ENCODE results near the gene SYT5.
"Not testable (repeated sequence)": the region's sequence is repeated elsewhere in the genome, so short reads cannot be mapped to it uniquely, and the experiment has no call there.

SYT5 gene

DNA sequence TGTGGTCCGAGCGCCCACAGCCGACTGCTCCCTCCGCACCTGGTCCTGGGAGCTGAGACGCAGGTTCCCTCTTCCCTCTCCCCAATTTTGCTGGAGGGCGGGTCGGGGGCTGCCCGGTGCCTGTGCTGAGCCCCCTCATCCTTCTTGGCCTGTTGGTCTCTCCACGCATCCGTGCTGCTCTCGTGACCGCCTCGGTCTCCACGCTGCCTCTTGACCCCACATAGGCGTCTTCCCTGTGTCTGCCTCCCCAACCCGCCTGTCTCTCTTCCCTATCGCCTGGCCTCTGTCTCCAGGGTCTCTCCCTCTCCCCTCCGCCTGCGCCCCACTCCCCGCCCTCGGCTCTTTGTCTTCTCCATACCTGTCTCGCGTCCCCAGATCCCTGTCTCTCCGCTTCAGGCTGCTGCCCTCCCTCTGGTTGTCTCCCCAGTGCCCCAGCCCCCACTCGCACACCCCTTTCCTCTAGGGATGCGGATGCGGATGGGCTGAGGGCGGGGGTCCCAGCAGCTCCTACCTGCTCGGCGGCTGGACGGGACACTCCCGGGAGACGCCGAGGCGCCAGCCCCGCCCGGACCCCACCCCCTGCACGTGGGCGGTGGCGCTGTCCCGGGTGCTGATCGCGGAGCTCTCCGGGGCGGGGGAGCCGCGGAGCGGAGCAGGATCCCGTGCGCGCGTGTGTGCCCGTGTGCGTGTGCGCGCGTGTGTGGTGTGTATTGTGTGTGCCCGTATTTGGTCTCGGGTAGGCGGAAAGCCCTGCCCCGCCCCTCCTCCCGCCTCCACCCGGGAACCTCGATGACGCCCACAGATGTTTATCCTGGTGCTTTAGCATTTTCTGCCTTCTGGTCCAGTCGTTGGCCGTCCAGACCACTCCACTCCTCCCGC is at the start of gene SYT5:
TSS of gene SYT5 (minus strand) at position 684 of the 879 bp plus-strand sequence. CDS start 1,248 bp downstream, outside the sequence.
- H3K4me3 ChIP-seq (ENCODE audit: low read depth, low read length), result peak within 1 kb of the TSS; percentile 60

- no peak overlapping the region for H3K4me3 ChIP-seq (ENCODE audit: low read depth, low read length)
Observed at GRCh38 chr19:55229789-55230182, 49.7 kb upstream of the SYT5 start.

- H3K4me3 ChIP-seq (ENCODE audit: low read depth, low read length), result no peak overlapping the region
Observed at GRCh38 chr19:55229145-55229788, 49.2 kb upstream of the SYT5 start.

DNA sequence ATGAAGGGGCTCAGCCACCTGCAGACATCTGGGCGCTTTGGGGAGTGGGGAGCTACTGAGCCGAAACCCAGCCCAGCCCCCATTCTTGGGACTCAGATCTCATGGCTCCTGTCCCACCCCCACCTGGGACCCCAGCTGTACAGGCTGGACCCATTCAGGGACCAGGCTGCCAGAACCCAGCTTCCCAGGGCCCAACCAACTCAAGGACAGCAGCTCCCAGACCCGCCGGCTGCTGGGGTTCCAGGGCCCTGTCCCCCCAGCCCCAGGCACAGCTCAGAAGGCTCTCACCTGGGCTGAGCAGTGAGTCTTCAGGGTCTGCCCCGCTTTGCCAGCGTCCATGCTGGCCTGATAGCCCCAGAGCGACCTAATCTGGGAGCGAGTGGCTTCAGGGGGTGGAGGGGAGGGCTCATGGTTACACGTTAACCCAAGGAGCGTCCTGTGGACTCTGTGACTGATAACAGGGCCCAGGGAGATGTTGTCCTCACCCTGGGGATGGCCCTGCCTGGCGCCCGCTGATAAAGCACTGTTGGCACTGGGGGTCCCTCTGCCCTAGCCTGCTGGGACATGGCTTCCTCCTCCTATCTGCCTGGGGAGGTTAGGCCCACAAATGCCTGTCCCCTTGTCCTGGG is 48.4 kb upstream of the SYT5 start, which contains the start of gene TMEM86B:
TSS of gene TMEM86B (minus strand) at position 361 of the 629 bp plus-strand sequence. CDS start at position 339, 22 bp downstream.
- no peak within 1 kb of the TSS for H3K4me3 ChIP-seq (ENCODE audit: low read depth, low read length)

DNA sequence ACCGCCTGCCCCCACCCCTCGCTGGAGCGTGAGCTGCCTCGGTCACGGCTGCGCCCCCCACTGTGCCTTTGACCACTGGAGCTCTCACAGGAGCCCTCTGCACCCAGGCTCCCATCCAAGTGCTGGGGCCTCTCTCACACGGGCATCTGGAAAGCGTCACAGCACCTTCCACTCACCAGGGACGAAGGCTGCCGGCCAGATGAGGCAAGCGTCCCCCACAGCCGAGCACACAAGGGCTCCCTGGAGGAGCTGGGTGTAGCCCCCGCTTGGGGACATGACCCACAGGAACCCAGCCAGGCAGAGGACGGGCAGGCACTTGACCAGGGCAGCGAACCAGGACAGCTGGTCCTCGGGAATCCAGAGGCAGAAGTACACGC is 47.9 kb upstream of the SYT5 start:
- H3K4me3 ChIP-seq (ENCODE audit: low read depth, low read length), result no peak overlapping the region

- no peak overlapping the region for H3K4me3 ChIP-seq (ENCODE audit: low read depth, low read length)
Observed at GRCh38 chr19:55227241-55228014, 47.3 kb upstream of the SYT5 start.

DNA sequence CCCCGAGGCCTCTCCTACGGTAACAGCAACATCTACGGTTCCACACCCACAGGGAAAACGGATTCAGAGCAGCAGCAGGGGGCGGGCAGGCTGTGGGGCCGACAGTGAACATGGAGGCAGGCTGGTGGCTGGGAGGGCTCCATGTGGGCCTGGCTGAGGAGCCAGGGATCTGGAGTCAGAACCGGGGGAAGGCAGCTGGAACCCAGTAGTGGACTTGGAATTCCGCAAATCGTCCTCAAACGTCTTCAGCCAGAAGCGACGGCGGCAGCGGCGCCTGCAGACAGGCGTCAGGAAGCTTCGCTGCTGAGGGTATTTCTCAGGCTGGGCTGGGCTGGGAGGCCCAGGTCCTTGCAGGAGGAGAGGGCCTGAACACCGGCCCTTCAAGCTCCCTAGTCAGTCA is 46.7 kb upstream of the SYT5 start:
- H3K4me3 ChIP-seq (ENCODE audit: low read depth, low read length), result no peak overlapping the region

DNA sequence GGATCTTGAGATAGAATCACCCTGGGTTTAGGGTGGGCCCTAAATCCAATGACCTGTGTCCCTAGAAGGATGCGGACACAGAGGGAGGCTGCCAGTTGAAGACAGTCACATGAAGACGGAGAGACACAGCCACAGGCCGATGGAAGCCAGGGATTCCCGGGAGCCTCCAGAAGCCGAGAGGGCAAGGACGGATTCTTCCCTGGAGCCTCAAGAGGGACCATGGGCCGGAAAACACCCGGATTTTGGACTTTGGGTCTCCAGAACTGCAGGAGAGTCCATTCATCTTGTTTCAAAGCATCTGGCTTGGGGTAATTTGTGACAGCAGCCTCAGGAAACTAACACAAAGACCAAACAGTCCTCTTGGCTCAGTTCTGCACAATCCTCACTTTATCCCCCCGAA is 46.2 kb upstream of the SYT5 start:
- no peak overlapping the region for H3K4me3 ChIP-seq (ENCODE audit: low read depth, low read length)

DNA sequence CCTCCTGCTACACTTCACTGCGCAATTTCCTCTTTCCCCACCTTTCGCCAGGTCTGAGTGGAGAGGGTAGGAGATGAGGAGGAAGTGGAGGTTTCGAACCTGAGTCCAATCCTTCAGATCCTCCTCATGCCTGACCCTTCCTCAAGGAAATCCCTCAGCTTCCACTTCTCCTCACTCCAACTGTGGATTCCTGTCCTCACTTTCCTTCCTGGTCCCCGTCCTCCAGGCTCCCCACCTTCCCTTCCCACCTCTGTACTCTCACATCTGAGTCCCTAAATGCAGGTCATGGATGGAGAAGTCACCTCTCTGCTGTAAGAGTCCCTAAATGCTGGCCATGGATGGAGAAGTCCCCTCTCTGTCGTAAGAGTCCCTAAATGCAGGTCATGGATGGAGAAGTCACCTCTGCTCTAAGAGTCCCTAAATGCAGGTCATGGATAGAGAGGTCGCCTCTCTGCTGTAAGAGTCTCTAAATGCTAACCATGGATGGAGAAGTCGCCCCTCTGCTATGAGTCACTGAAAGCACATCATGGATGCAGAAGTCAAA is 45.4 kb upstream of the SYT5 start:
- no peak overlapping the region for H3K4me3 ChIP-seq (ENCODE audit: low read depth, low read length)

DNA sequence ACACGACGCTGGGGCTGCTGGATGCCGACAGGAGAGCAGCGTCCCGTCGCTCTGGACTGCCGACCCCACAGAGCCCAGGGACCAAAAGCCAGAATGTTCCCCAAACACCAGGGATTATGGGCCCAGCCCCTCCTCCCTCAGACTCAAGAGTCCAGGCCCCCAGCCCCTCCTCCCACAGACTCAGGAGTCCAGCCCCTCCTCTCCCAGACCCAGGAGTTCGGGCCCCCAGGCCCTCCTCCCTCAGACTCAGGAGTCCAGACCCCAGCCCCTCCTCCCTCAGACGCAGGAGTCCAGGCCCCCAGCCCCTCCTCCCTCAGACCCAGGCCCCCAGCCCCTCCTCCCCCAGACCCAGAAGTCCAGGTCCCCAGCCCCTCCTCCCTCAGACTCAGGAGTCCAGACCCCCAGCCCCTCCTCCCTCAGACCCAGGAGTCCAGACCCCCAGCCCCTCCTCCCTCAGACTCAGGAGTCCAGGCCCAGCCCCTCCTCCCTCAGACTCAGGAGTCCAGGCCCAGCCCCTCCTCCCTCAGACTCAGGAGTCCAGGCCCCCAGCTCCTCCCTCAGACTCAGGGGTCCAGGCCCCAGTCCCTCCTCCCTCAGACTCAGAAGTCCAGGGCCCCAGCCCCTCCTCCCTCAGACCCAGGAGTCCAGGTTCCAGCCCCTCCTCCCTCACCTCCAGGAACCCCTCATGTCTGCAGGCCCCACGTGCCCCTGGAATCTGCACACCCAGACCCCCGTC is 44.8 kb upstream of the SYT5 start:
- not testable (repeated sequence) for H3K4me3 ChIP-seq (ENCODE audit: low read depth, low read length)

- H3K4me3 ChIP-seq (ENCODE audit: low read depth, low read length), result no peak overlapping the region
Observed at GRCh38 chr19:55224038-55224665, 44.1 kb upstream of the SYT5 start.

- H3K4me3 ChIP-seq (ENCODE audit: low read depth, low read length), result no peak overlapping the region
Observed at GRCh38 chr19:55223291-55224037, 43.4 kb upstream of the SYT5 start.

DNA sequence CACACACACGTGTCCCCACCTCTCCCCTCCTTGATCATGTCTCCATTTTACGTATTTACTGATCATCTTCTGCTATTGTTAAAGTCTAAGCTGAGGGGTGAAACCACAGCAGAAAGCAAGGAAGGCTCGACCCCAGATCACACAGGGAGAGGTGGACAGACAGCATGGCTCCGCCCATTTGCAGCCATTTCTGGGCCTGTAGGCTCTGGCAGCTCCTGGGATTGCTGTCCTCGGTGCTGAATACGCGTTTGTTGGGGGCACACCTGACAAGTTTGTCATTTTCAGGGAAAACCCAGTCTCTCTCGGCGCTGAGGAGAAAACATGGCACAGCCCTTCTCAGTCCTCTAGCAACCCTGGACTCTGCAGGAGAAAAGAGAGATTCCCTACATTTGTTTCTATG is 40.4 kb upstream of the SYT5 start:
- no peak overlapping the region for H3K4me3 ChIP-seq (ENCODE audit: low read depth, low read length)

- H3K4me3 ChIP-seq (ENCODE audit: low read depth, low read length), result peak overlapping the region; percentile 76
Observed at GRCh38 chr19:55216461-55217198, 36.5 kb upstream of the SYT5 start.

GRCh38 chr19:55213547-55213946 is 33.5 kb upstream of the SYT5 start:
- no peak overlapping the region for H3K4me3 ChIP-seq (ENCODE audit: low read depth, low read length)

DNA sequence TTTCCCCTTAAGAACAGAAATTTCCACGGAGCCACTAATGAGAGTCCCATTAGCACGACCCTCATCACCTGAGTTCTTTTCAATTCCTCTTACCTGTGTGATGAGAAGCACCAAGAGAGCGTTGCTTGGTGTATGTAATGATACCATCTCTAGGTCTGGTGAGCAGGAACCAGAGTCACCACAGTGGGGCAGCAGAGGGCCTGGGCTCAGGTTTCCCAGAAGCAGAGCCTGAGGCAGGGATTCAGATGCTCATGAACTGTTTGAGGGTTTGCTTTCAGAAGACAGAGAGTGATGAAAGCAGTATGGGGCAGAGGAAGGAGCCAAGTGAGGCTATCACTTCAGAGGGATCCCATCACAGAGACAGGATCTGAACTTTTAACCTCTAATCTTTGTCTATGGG is 32.4 kb upstream of the SYT5 start:
- no peak overlapping the region for H3K4me3 ChIP-seq (ENCODE audit: low read depth, low read length)

GRCh38 chr19:55209693-55210472 is 29.8 kb upstream of the SYT5 start:
- no peak overlapping the region for H3K4me3 ChIP-seq (ENCODE audit: low read depth, low read length)
